ENCODE results near the gene TCEAL4. TPM values are rescaled to one million over a fixed set of nuclear protein-coding genes. Genes with fewer than 3 reads are reported as not detected.

The TCEAL4 gene
- total and polyA plus RNA-seq, 4 donors: 6.3 to 50.5 (median 36.7) TPM

GRCh38 chrX:103608306-103608963, 23.1 kb downstream of the TCEAL4 start (continued):
- no peak for TF ChIP-seq TAF1 (conservative IDR thresholded peaks at IDR 0.05)
- no peak for TF ChIP-seq MAX (IDR thresholded peaks at IDR 0.05)

GRCh38 chrX:103610282-103610681, 25.0 kb downstream of the TCEAL4 start:
- TF ChIP-seq RXRA (IDR thresholded peaks at IDR 0.05): no peak
- no peak for TF ChIP-seq FOXA2 (IDR thresholded peaks at IDR 0.05)
- no peak for TF ChIP-seq ATF3 (IDR thresholded peaks at IDR 0.05)
- no peak for TF ChIP-seq CTCF (IDR thresholded peaks at IDR 0.05; ENCODE audit: low read depth, low read length, missing input control)
- TF ChIP-seq JUND (IDR thresholded peaks at IDR 0.05): no peak
- TF ChIP-seq ZBTB33 (IDR thresholded peaks at IDR 0.05): no peak
- no peak for TF ChIP-seq NR2F2 (IDR thresholded peaks at IDR 0.05)
- TF ChIP-seq GABPA (IDR thresholded peaks at IDR 0.05 in 1 of 2, conservative IDR thresholded peaks at IDR 0.05 in 1 of 2): no peak
- TF ChIP-seq TAF1 (conservative IDR thresholded peaks at IDR 0.05): no peak
- WGBS: 96% methylated on average over 1 of the region's 1 CpG
- H3K27ac ChIP-seq (ENCODE audit: low read depth in 1 of 2, low read length in 2 of 2): no peak overlapping the region
- no peak overlapping the region for H3K4me3 ChIP-seq (ENCODE audit: low read depth in 1 of 3, low read length in 3 of 3)
- no peaks in the 10 kb centered on the region for H3K27me3 ChIP-seq (ENCODE audit: control insufficient read depth in 4 of 4, insufficient read depth in 4 of 4, low read length in 3 of 4)
- peaks cover 0 to 4% (median 0%) of the 10 kb centered on the region in 4 donors for H3K4me1 ChIP-seq (ENCODE audit: control insufficient read depth in 4 of 4, insufficient read depth in 4 of 4, low read length in 3 of 4)
- H3K9me3 ChIP-seq (ENCODE audit: control insufficient read depth in 4 of 4, low read length in 3 of 4): no peaks in the 10 kb centered on the region
- H3K9ac ChIP-seq (ENCODE audit: low read depth in 1 of 2, low read length in 2 of 2): no peak overlapping the region
- DNase-seq (ENCODE audit: low spot score): no peak
- no peaks in the 10 kb centered on the region for H3K36me3 ChIP-seq (ENCODE audit: control insufficient read depth in 4 of 4, insufficient read depth in 3 of 4, low read depth in 1 of 4, low read length in 3 of 4)

- TF ChIP-seq HNF4G (IDR thresholded peaks at IDR 0.05) (no peak), MAX (IDR thresholded peaks at IDR 0.05) (no peak), HNF4A (conservative IDR thresholded peaks at IDR 0.05) (no peak), RXRA (IDR thresholded peaks at IDR 0.05) (no peak), ZBTB33 (IDR thresholded peaks at IDR 0.05) (no peak), RAD21 (IDR thresholded peaks at IDR 0.05) (no peak)
- Histone ChIP-seq H3K9ac (ENCODE audit: low read depth in 1 of 2, low read length in 2 of 2) (no peak overlapping the region), H3K27me3 (ENCODE audit: control insufficient read depth in 4 of 4, insufficient read depth in 4 of 4, low read length in 3 of 4) (peaks cover 0 to 5% (median 0%) of the 10 kb centered on the region in 4 donors), H3K4me1 (ENCODE audit: control insufficient read depth in 4 of 4, insufficient read depth in 4 of 4, low read length in 3 of 4) (no peaks in the 10 kb centered on the region), H3K9me3 (ENCODE audit: control insufficient read depth in 4 of 4, low read length in 3 of 4) (no peaks in the 10 kb centered on the region), H3K36me3 (ENCODE audit: control insufficient read depth in 4 of 4, insufficient read depth in 3 of 4, low read depth in 1 of 4, low read length in 3 of 4) (no peaks in the 10 kb centered on the region), H3K4me3 (ENCODE audit: low read depth in 1 of 3, low read length in 3 of 3) (no peak overlapping the region), H3K27ac (ENCODE audit: low read depth in 1 of 2, low read length in 2 of 2) (no peak overlapping the region)
- DNase-seq (ENCODE audit: low spot score): no peak
- 88% methylated on average over 1 of the region's 1 CpG for WGBS
Observed at GRCh38 chrX:103613362-103613890, 28.1 kb downstream of the TCEAL4 start.

Measured in liver (tissue), 9 donors.